ENCODE results near the gene TPX2. TPM values are rescaled to one million over a fixed set of nuclear protein-coding genes. Genes with fewer than 3 reads are reported as not detected.

Gene TPX2, protein sequence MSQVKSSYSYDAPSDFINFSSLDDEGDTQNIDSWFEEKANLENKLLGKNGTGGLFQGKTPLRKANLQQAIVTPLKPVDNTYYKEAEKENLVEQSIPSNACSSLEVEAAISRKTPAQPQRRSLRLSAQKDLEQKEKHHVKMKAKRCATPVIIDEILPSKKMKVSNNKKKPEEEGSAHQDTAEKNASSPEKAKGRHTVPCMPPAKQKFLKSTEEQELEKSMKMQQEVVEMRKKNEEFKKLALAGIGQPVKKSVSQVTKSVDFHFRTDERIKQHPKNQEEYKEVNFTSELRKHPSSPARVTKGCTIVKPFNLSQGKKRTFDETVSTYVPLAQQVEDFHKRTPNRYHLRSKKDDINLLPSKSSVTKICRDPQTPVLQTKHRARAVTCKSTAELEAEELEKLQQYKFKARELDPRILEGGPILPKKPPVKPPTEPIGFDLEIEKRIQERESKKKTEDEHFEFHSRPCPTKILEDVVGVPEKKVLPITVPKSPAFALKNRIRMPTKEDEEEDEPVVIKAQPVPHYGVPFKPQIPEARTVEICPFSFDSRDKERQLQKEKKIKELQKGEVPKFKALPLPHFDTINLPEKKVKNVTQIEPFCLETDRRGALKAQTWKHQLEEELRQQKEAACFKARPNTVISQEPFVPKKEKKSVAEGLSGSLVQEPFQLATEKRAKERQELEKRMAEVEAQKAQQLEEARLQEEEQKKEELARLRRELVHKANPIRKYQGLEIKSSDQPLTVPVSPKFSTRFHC
- 10 to 100 TPM in 1 of 4 donors, under 1 TPM in 2, not detected in 1; 0.12 to 32.4 (median 0.59) TPM for total RNA-seq

DNA sequence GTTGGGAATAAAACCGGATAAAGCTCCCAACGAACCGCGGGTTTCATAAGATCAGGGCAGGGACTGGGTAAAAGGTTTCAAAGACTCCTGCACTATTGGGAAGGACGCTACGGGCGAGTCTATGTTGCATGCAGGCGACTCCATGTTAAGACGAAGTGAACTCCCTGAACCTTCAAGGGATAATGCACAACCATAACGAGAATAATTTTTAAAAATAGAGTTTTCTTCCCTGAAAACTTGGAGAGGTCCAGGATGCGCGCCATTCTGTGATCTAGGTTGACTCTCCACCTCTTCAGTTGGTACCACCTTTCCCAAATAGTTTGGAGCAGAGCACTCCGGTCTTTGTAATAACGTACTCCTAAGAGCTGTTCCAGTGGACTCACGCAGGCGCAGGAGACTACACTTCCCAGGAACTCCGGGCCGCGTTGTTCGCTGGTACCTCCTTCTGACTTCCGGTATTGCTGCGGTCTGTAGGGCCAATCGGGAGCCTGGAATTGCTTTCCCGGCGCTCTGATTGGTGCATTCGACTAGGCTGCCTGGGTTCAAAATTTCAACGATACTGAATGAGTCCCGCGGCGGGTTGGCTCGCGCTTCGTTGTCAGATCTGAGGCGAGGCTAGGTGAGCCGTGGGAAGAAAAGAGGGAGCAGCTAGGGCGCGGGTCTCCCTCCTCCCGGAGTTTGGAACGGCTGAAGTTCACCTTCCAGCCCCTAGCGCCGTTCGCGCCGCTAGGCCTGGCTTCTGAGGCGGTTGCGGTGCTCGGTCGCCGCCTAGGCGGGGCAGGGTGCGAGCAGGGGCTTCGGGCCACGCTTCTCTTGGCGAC, at the start of gene TPX2:
Gene TPX2, plus strand, starts transcription at position 562 of the 821 bp plus-strand sequence. CDS start 18,187 bp downstream, outside the sequence.
- peak; percentile 48 to 55 for TF ChIP-seq POLR2A (IDR thresholded peaks at IDR 0.05)
- TF ChIP-seq CTCF (IDR thresholded peaks at IDR 0.05), result peak in 3 of 4 experiments; percentile 13 to 29 (median 21)
- H3K36me3 ChIP-seq, result no peaks in the 10 kb centered on the region
- H3K9me3 ChIP-seq, result no peaks in the 10 kb centered on the region
- peak within 1 kb of the TSS; percentile 46 to 64 for H3K4me3 ChIP-seq
- peak within 1 kb of the TSS; percentile 37 to 69 for H3K27ac ChIP-seq
- DNase-seq, result peak; percentile 90 to 93
- H3K27me3 ChIP-seq, result no peaks in the 10 kb centered on the region
- no peaks in the 10 kb centered on the region for H3K4me1 ChIP-seq
- intact Hi-C loops (cut with DNase I; ENCODE audit: low total_unique reads), result no loop called here

GRCh38 chr20:31690124-31690666, 48.9 kb upstream of the TPX2 start:
- no peaks in the 10 kb centered on the region for H3K36me3 ChIP-seq
- H3K4me1 ChIP-seq, result peaks cover 0 to 4% of the 10 kb centered on the region in 2 donors
- DNase-seq, result no peak
- no peaks in the 10 kb centered on the region for H3K27me3 ChIP-seq
- no peak overlapping the region for H3K4me3 ChIP-seq
- intact Hi-C loops (cut with DNase I; ENCODE audit: low total_unique reads), result no loop called here
- H3K27ac ChIP-seq, result no peak overlapping the region
- H3K9me3 ChIP-seq, result no peaks in the 10 kb centered on the region
- TF ChIP-seq CTCF (IDR thresholded peaks at IDR 0.05), result no peak
- TF ChIP-seq POLR2A (IDR thresholded peaks at IDR 0.05), result no peak

GRCh38 chr20:31691646-31692275, 47.3 kb upstream of the TPX2 start:
- no peak for TF ChIP-seq POLR2A (IDR thresholded peaks at IDR 0.05)
- no peak for TF ChIP-seq CTCF (IDR thresholded peaks at IDR 0.05)
- intact Hi-C loops (cut with DNase I; ENCODE audit: low total_unique reads), result no loop called here
- Histone ChIP-seq H3K27ac (no peak overlapping the region), H3K27me3 (no peaks in the 10 kb centered on the region), H3K4me3 (no peak overlapping the region), H3K36me3 (no peaks in the 10 kb centered on the region), H3K4me1 (peaks cover 0 to 4% of the 10 kb centered on the region in 2 donors), H3K9me3 (no peaks in the 10 kb centered on the region)
- no peak for DNase-seq

- H3K9me3 ChIP-seq, result no peaks in the 10 kb centered on the region
- intact Hi-C loops (cut with DNase I; ENCODE audit: low total_unique reads), result no loop called here
- no peaks in the 10 kb centered on the region for H3K36me3 ChIP-seq
- H3K4me1 ChIP-seq, result peaks cover 0 to 4% of the 10 kb centered on the region in 2 donors
- no peaks in the 10 kb centered on the region for H3K27me3 ChIP-seq
- H3K27ac ChIP-seq, result no peak overlapping the region
- DNase-seq, result no peak
- no peak overlapping the region for H3K4me3 ChIP-seq
- TF ChIP-seq CTCF (IDR thresholded peaks at IDR 0.05) (no peak), POLR2A (IDR thresholded peaks at IDR 0.05) (no peak)
Measured at GRCh38 chr20:31693402-31693801, 45.7 kb upstream of the TPX2 start.
